Liver (tissue), 3 donors: ENCODE data around the gene ZPBP2.

ENCODE experiments used
- CTCF ChIP-seq: fragments of 150-350 bp; IDR thresholded peaks from 2 replicates; pipeline ENCODE4 v1.5.1; 2017; ENCODE audit warnings: improper control_type of control experiment, low read depth, low read length; ENCODE audit not compliant: missing input control
- EGR1 ChIP-seq, 2 donors: IDR thresholded peaks; 2 replicates each; pipeline ENCODE4 v1.6.1; 2016 to 2018; ENCODE audit warnings: antibody characterized with exemption in 2 of 2, low read depth in 2 of 2
- FOXA1 ChIP-seq: IDR thresholded peaks from 2 replicates; pipeline ENCODE4 v1.6.1; 2016; ENCODE audit warnings: antibody characterized with exemption
- GABPA ChIP-seq, 2 donors: IDR thresholded peaks in 1 of 2; conservative IDR thresholded peaks in 1 of 2; 2 replicates each; pipeline ENCODE4 v1.6.1; 2016; ENCODE audit warnings: antibody characterized with exemption in 2 of 2, mild to moderate bottlenecking in 1 of 2, moderate library complexity in 1 of 2
- HNF4G ChIP-seq: IDR thresholded peaks from 2 replicates; pipeline ENCODE4 v1.6.1; 2016; ENCODE audit warnings: antibody characterized with exemption
- JUND ChIP-seq, 2 donors: IDR thresholded peaks; 2 replicates each; pipeline ENCODE4 v1.6.1; 2016; ENCODE audit warnings: antibody characterized with exemption in 2 of 2
- MAX ChIP-seq: IDR thresholded peaks from 2 replicates; pipeline ENCODE4 v1.6.1; 2016; ENCODE audit warnings: antibody characterized with exemption
- RAD21 ChIP-seq, 2 donors: IDR thresholded peaks; 2 replicates each; pipeline ENCODE4 v1.6.1; 2016; ENCODE audit warnings: antibody characterized with exemption in 2 of 2, mild to moderate bottlenecking in 2 of 2
- REST ChIP-seq: IDR thresholded peaks from 2 replicates; pipeline ENCODE4 v1.6.1; 2016; ENCODE audit warnings: antibody characterized with exemption, mild to moderate bottlenecking
- RXRA ChIP-seq, 2 donors: IDR thresholded peaks; 2 replicates each; pipeline ENCODE4 v1.6.1; 2017 to 2018; ENCODE audit warnings: antibody characterized with exemption in 2 of 2, mild to moderate bottlenecking in 1 of 2
- SP1 ChIP-seq: IDR thresholded peaks from 2 replicates; pipeline ENCODE4 v1.6.1; 2018; ENCODE audit warnings: antibody characterized with exemption, mild to moderate bottlenecking
- TAF1 ChIP-seq: conservative IDR thresholded peaks from 2 replicates; pipeline ENCODE4 v1.6.1; 2016; ENCODE audit warnings: antibody characterized with exemption, mild to moderate bottlenecking
- YY1 ChIP-seq: IDR thresholded peaks from 2 replicates; pipeline ENCODE4 v1.6.1; 2016; ENCODE audit warnings: antibody characterized with exemption, mild to moderate bottlenecking
- ZBTB33 ChIP-seq: IDR thresholded peaks from 2 replicates; pipeline ENCODE4 v1.6.1; 2016; ENCODE audit warnings: antibody characterized with exemption
- donor health status: healthy.
- donor health status: healthy.

GRCh38 chr17:39868554-39868942 is 546 bp downstream of the ZPBP2 start:
- TF ChIP-seq CTCF (no peak), SP1 (no peak), JUND (IDR thresholded peaks at IDR 0.05) (no peak), TAF1 (no peak), REST (no peak), YY1 (no peak), ZBTB33 (no peak), RAD21 (IDR thresholded peaks at IDR 0.05) (no peak), EGR1 (IDR thresholded peaks at IDR 0.05; ENCODE audit: low read depth in 2 of 2) (no peak), GABPA (IDR thresholded peaks at IDR 0.05 in 1 of 2, conservative IDR thresholded peaks at IDR 0.05 in 1 of 2) (no peak), MAX (no peak), HNF4G (no peak), FOXA1 (no peak), RXRA (IDR thresholded peaks at IDR 0.05) (no peak)
